GM12874 (cell line): ENCODE data around the gene RNF103.

ENCODE experiments used
- TF ChIP-seq, protein P1 (sequence below): IDR thresholded peaks from 2 replicates; pipeline ENCODE4 v1.5.1; 2011; ENCODE audit warnings: low read depth, mild to moderate bottlenecking, control low read depth, low read length, moderate library complexity; ENCODE audit not compliant: insufficient read depth

Gene RNF103

DNA sequence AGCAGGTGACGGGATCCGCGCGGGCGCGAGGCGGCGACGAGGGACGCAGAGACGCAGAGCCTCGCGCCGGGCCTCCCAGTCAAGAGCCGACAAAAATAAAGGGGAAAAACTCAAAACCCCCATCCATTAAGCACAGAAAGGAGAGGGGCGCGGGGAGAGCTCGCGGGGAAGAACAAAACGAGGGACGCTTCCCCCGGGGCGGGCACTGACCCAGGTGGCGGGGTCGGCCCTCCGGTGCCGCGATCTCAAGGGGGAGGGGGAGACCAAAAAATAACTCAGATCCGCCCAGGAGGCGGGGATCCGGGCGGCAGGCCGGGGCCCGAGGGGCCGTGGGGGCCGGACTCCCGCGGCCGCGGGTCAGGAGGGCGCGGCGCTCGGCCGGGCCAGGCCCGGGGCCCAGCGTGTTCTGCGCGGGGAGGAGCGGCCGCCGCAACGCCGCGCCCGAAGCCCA lies 597 bp downstream of the RNF103 start:
- TF ChIP-seq, protein P1, sequence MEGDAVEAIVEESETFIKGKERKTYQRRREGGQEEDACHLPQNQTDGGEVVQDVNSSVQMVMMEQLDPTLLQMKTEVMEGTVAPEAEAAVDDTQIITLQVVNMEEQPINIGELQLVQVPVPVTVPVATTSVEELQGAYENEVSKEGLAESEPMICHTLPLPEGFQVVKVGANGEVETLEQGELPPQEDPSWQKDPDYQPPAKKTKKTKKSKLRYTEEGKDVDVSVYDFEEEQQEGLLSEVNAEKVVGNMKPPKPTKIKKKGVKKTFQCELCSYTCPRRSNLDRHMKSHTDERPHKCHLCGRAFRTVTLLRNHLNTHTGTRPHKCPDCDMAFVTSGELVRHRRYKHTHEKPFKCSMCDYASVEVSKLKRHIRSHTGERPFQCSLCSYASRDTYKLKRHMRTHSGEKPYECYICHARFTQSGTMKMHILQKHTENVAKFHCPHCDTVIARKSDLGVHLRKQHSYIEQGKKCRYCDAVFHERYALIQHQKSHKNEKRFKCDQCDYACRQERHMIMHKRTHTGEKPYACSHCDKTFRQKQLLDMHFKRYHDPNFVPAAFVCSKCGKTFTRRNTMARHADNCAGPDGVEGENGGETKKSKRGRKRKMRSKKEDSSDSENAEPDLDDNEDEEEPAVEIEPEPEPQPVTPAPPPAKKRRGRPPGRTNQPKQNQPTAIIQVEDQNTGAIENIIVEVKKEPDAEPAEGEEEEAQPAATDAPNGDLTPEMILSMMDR, result no peak

DNA sequence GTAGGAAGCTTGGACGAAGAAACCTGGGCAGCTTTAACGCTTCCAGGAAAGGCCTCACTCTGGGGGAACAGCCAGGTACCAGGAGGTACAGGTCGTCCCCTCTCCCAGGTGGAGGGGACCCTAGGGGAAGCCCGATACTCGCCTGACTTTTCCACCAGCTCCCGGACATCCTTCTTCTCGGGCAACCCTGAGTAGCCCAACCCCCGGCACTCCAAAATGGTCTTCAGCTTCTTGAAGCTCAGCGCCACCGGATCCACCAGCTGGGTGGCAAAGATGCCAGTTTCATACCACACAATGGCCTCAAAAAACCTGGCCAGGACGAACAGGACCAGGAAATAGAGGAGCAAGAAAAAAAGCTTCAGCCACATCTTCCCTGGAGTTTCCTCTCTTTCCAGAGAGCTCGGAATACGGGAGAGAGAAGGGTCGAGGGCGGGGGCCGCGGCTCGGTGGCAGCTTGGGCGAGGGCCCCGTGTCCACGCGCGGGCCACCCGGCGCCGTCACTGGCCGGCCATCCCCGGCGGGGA lies 1.1 kb downstream of the RNF103 start:
- TF ChIP-seq, protein P1, result no peak

DNA sequence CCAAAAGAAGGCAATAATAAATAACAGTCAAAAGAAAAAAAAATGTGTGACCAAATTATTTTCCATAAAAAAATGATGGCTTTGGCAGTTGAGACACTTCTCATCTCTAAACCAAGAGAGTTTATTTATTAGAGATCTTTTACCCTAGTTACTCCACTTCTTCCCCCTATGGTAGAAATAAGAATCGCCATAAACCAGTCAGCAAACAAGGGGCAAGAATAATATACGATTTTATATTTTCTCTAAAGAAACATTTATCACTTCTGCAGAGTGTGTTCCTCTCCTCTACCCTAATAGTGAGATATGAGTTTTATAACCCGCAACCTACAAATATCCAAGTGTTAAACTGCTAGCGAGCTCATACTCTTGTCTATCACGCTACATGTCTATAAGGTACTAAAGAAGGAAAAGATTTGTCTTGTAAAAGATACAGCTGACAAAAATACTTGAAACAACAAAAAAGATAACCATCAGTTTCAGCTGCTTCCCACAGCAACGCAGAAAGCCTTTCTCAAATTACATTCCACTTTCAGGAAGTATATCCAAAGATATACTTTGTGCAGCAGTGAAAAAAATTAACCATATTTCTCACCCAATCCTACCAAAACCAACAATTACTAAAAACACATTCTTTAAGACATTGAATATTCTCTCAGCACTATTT lies 2.3 kb downstream of the RNF103 start:
- TF ChIP-seq, protein P1, result no peak

DNA sequence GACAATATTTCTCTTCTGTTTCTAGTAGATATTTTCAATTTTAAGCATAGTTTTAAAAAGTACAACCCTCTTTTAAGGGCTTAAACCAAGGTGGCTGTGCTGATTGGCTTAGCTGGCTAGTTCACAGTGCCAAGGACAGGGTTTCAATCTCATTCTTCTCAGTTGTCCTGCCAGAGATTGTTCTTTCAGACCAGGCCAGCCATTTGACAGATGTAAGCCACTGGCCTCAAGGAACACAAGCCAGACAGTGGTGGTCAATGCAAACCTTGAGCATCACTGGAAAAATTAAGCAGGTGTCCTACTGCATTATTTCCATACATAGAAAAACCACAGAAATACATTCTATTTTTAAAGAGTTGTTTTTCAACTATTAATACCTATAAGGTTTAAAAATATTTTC lies 5.9 kb downstream of the RNF103 start:
- TF ChIP-seq, protein P1, result no peak

DNA sequence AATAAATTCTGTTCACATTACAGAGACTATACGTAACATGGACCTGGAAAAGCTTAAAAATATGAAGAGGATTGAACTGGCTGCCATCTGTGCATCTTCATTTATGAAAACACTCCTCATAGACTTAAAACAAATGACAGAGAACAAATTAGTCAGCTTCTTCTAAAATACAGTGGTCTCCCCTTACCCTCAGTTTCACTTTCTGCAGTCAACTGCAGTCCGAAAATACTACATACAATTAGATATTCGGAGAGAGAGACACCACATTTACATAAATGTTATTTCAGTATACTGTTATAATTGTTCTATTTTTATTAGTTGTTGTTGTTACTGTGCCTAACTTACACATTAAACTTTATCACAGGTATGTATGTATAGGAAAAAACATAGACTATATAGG lies 6.5 kb downstream of the RNF103 start:
- TF ChIP-seq, protein P1, result no peak

DNA sequence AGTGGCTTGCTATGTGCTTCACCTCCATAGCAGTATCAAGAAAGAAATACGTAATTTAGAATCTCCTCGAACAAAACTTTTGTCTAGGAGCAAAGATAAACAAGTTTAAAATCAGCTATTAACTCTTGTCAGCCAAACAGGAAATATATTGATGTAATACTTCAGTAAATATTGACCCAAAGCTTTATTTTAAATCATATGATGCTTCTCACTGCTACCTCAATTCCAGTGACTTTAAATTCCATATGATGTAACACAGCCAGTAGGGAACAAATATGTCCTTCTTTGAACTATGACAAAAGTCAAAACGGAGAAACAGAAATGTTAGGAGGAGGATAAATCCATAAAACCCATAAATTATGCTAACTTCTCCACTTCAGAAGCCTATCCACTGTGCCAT lies 7.2 kb downstream of the RNF103 start:
- TF ChIP-seq, protein P1, result no peak

DNA sequence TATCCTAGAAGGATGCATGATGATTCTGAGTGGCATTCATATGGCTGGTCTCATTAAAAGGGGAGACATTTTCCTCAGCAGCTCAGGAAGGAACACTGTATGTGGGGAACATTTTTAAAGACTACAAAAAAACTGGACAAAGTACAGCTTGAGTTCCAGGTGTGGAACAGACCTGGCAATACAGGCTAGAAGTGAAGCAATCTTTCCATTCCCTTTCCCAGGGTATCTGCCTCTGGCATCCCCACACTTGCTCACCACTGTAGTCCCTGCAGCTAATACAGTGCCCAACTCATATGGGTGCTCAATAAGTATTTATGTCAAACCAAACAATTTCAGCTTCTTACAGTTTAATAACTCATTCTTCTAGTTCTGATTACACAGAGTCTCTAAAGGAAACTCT lies 8.1 kb downstream of the RNF103 start:
- TF ChIP-seq, protein P1, result no peak
